SK-N-MC (cell line): ENCODE measurements around the gene ART1.

Experiments used
- DNase-seq: peaks from one replicate; pipeline ENCODE4 v3.0.0-alpha.2; 2011; ENCODE audit warnings: low read depth, low spot score
- H3K27ac ChIP-seq: fragments of 200-600 bp; sonication (generic); 2 replicates; pipeline ENCODE4 v1.5.1; 2016; ENCODE audit warnings: mixed run types
- H3K36me3 ChIP-seq: fragments of 200-600 bp; sonication (generic); 2 replicates; pipeline ENCODE4 v1.6.1; 2017; ENCODE audit warnings: antibody characterized with exemption, low read length, mixed read lengths; ENCODE audit not compliant: insufficient read depth
- H3K4me3 ChIP-seq: fragments of 200-600 bp; sonication (generic); 2 replicates; pipeline ENCODE4 v1.5.1; 2016
- H3K9ac ChIP-seq: fragments of 200-600 bp; sonication (generic); 2 replicates; pipeline ENCODE4 v1.8.0; 2017; ENCODE audit warnings: mixed run types, mixed read lengths; ENCODE audit not compliant: insufficient read length
- H3K9me3 ChIP-seq: fragments of 200-600 bp; sonication (generic); 2 replicates; pipeline ENCODE4 v1.6.1; 2017; ENCODE audit warnings: low read depth, mild to moderate bottlenecking, antibody characterized with exemption, low read length, moderate library complexity, mixed read lengths
- EZH2 ChIP-seq: fragments of 200-600 bp; sonication (generic); IDR thresholded peaks from one replicate; pipeline ENCODE4 v1.6.1; 2017; ENCODE audit warnings: antibody characterized with exemption
- FOXP2 ChIP-seq: optimal IDR thresholded peaks from 2 replicates; pipeline ENCODE3; 2011; ENCODE audit warnings: mild to moderate bottlenecking, moderate library complexity; ENCODE audit not compliant: insufficient read depth; ENCODE audit errors: extremely low read length, control extremely low read depth
- POLR2AphosphoS5 ChIP-seq: IDR thresholded peaks from 2 replicates; pipeline ENCODE4 v1.6.1; 2012; ENCODE audit warnings: mild to moderate bottlenecking, low read depth, low read length, borderline replicate concordance

ART1 gene

GRCh38 chr11:3658252-3658651 lies 13.3 kb downstream of the ART1 start:
- no peak overlapping the region for H3K27ac ChIP-seq
- H3K9ac ChIP-seq: no peak overlapping the region
- H3K4me3 ChIP-seq: no peak overlapping the region
- no peaks in the 10 kb centered on the region for H3K36me3 ChIP-seq
- H3K9me3 ChIP-seq: no peaks in the 10 kb centered on the region
- TF ChIP-seq FOXP2 (no peak), POLR2AphosphoS5 (no peak), EZH2 (no peak)
- DNase-seq: no peak

GRCh38 chr11:3659595-3660515 lies 14.9 kb downstream of the ART1 start:
- TF ChIP-seq POLR2AphosphoS5: no peak
- no peak for DNase-seq
- Histone ChIP-seq H3K4me3 (no peak overlapping the region), H3K9ac (no peak overlapping the region), H3K9me3 (no peaks in the 10 kb centered on the region), H3K36me3 (no peaks in the 10 kb centered on the region), H3K27ac (no peak overlapping the region)

GRCh38 chr11:3660960-3661359 lies 16.0 kb downstream of the ART1 start:
- H3K36me3 ChIP-seq: no peaks in the 10 kb centered on the region
- no peak overlapping the region for H3K4me3 ChIP-seq
- H3K9ac ChIP-seq: no peak overlapping the region
- H3K9me3 ChIP-seq: no peaks in the 10 kb centered on the region
- TF ChIP-seq FOXP2 (no peak), POLR2AphosphoS5 (no peak)
- H3K27ac ChIP-seq: no peak overlapping the region
- DNase-seq: no peak

- no peaks in the 10 kb centered on the region for H3K9me3 ChIP-seq
- no peak for DNase-seq
- TF ChIP-seq EZH2 (no peak), POLR2AphosphoS5 (no peak), FOXP2 (no peak)
- H3K9ac ChIP-seq: no peak overlapping the region
- no peak overlapping the region for H3K27ac ChIP-seq
- H3K36me3 ChIP-seq: no peaks in the 10 kb centered on the region; the same call in 1 of the 2 replicates
- no peak overlapping the region for H3K4me3 ChIP-seq
Observed at GRCh38 chr11:3662856-3663255, 17.9 kb downstream of the ART1 start.

- no peaks in the 10 kb centered on the region for H3K9me3 ChIP-seq
- no peaks in the 10 kb centered on the region; the same call in 1 of the 2 replicates for H3K36me3 ChIP-seq
- H3K4me3 ChIP-seq: no peak overlapping the region
- H3K27ac ChIP-seq: no peak overlapping the region
- no peak overlapping the region for H3K9ac ChIP-seq
- TF ChIP-seq EZH2 (no peak), POLR2AphosphoS5 (no peak)
- no peak for DNase-seq
Observed at GRCh38 chr11:3664032-3664630, 19.2 kb downstream of the ART1 start.

- H3K9me3 ChIP-seq: no peaks in the 10 kb centered on the region
- no peak overlapping the region for H3K9ac ChIP-seq
- no peaks in the 10 kb centered on the region; the same call in 1 of the 2 replicates for H3K36me3 ChIP-seq
- no peak for DNase-seq
- TF ChIP-seq FOXP2 (no peak), EZH2 (no peak)
- H3K27ac ChIP-seq: no peak overlapping the region
- no peak overlapping the region for H3K4me3 ChIP-seq
Observed at GRCh38 chr11:3665336-3666022, 20.6 kb downstream of the ART1 start.

GRCh38 chr11:3666023-3666530 lies 21.1 kb downstream of the ART1 start:
- DNase-seq: no peak
- Histone ChIP-seq H3K4me3 (no peak overlapping the region), H3K36me3 (no peaks in the 10 kb centered on the region; the same call in 1 of the 2 replicates), H3K9me3 (no peaks in the 10 kb centered on the region), H3K9ac (no peak overlapping the region), H3K27ac (no peak overlapping the region)
- TF ChIP-seq POLR2AphosphoS5 (no peak), FOXP2 (no peak), EZH2 (no peak)

- Histone ChIP-seq H3K4me3 (no peak overlapping the region), H3K9ac (no peak overlapping the region), H3K36me3 (peaks cover 4% of the 10 kb centered on the region; the same call in 1 of the 2 replicates), H3K9me3 (no peaks in the 10 kb centered on the region), H3K27ac (no peak overlapping the region)
- no peak for DNase-seq
- no peak for TF ChIP-seq EZH2
- no peak for TF ChIP-seq FOXP2
- TF ChIP-seq POLR2AphosphoS5: no peak
Observed at GRCh38 chr11:3667149-3668035, 22.5 kb downstream of the ART1 start.
